ENCODE data around the gene GNGT1.

GNGT1 gene

DNA sequence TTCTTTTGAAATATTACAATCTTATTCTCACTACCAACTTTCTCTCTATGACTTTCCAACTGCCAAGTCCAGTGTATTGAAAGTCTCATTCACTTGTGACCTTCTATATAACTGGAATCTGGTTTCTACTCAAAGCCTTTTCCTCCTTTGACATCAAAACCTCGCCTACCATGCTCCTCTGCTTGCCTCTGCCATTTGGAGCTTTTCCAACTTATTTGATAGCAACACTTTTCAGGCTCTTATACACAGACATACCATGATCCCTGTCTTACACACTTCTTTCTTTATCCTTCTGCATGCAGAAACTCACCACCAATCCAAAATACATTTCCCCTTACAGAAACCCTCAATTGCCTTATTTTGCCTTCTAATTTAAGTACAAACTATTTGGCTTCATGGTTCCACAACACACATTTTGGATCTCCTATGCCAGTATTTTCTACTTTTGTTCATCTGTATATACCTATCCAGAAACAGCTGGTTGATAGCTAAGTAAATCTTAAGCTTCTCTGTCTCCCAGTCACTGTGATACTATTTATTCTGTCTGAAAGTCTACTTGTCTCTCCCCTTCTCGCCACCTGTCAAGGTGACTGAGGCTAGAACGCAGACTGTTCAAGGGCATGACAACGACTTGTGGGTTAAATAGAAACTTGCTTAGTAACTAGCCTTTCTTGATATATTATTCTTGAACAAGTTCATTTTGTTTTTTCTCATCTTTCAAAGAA, 37.6 kb downstream of the GNGT1 start:
- DNase-seq (ENCODE audit: low read depth): no peak
- TF ChIP-seq, protein P1, sequence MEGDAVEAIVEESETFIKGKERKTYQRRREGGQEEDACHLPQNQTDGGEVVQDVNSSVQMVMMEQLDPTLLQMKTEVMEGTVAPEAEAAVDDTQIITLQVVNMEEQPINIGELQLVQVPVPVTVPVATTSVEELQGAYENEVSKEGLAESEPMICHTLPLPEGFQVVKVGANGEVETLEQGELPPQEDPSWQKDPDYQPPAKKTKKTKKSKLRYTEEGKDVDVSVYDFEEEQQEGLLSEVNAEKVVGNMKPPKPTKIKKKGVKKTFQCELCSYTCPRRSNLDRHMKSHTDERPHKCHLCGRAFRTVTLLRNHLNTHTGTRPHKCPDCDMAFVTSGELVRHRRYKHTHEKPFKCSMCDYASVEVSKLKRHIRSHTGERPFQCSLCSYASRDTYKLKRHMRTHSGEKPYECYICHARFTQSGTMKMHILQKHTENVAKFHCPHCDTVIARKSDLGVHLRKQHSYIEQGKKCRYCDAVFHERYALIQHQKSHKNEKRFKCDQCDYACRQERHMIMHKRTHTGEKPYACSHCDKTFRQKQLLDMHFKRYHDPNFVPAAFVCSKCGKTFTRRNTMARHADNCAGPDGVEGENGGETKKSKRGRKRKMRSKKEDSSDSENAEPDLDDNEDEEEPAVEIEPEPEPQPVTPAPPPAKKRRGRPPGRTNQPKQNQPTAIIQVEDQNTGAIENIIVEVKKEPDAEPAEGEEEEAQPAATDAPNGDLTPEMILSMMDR (IDR thresholded peaks at IDR 0.05; ENCODE audit: insufficient read depth, low read depth, low read length, missing control alignments): no peak
- no peak overlapping the region for H3K4me3 ChIP-seq (ENCODE audit: low read length)

DNA sequence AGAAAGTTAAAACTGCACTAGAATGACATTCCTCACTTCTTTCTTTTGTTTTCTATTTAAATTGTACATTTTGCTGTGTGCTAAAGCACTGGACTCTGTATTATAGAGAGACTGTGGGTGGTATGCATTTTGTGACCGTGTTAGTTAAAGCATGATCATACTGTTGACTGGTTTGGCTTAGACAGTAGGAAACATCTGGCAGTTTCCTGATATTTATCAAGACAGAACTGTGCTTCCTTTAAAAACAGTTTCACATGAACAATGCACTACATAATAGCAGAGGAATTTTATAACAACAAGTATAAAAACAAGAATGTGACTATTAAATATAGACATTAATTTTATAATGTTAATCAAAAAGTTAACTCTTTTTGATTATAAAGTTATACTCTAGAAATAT, 38.3 kb downstream of the GNGT1 start:
- no peak for DNase-seq (ENCODE audit: low read depth)

DNA sequence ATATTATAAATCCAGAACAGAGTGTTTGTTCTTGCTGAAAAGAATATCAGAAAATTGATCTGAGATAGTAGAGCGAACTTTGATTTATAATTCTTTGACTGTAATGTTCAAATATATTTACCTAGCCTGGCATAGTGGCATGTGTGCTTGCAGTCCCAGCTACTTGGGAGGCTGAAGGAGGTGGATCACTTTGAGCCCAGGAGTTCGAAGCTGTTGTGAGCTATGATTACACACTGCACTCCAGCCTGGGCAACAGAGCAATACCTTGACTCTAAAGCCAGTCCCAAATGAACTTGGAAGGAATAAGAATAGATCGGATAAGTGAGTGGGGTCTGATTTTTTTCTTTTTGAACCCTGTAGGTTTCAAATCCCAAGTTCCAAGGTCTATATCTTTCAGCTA, 38.7 kb downstream of the GNGT1 start:
- H3K4me3 ChIP-seq (ENCODE audit: low read length): no peak overlapping the region
- no peak for DNase-seq (ENCODE audit: low read depth)
- TF ChIP-seq, protein P1 (IDR thresholded peaks at IDR 0.05; ENCODE audit: insufficient read depth, low read depth, low read length, missing control alignments): no peak

More for the DNA sequence above, 38.3 kb downstream of the GNGT1 start:
- no peak overlapping the region for H3K4me3 ChIP-seq (ENCODE audit: low read length)
- TF ChIP-seq, protein P1 (IDR thresholded peaks at IDR 0.05; ENCODE audit: insufficient read depth, low read depth, low read length, missing control alignments): no peak

DNA sequence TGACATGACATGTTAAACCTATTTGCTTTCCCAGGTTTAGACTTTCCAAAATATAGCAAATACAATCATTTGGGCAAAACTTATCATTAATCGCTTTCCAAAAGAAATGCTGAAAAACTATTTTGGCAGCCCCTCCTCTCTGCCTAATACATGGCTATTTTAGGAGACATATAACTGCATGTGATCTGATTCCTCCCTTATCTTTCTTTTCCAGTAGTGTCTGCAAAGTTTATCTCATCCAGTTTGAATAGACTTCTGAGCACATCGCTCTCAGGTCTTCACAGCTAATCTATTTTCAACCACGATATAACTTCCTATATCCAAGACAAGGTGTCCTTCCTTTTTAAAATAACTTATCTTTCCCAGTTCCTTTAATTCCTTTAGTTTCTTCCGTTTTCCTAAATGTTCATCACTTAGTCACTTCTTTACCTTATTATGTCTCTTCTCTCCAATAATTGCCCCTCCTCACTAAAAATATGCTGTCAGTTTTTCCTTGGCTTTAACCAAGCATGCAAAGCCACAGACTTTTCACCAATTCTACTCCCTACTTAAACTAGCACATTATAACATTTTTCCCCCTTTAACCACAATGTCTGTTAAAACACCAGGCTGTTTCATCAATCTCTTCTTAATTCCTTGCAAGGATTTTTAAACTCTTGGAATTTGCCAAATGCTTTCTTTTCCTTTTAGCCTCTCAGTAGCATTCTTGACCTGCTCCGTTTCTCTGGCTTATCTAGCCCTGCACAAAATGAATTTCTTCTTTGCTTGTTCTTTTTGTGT, 39.6 kb downstream of the GNGT1 start:
- DNase-seq (ENCODE audit: low read depth): no peak
- H3K4me3 ChIP-seq (ENCODE audit: low read length): no peak overlapping the region
- TF ChIP-seq, protein P1 (IDR thresholded peaks at IDR 0.05; ENCODE audit: insufficient read depth, low read depth, low read length, missing control alignments): no peak

DNA sequence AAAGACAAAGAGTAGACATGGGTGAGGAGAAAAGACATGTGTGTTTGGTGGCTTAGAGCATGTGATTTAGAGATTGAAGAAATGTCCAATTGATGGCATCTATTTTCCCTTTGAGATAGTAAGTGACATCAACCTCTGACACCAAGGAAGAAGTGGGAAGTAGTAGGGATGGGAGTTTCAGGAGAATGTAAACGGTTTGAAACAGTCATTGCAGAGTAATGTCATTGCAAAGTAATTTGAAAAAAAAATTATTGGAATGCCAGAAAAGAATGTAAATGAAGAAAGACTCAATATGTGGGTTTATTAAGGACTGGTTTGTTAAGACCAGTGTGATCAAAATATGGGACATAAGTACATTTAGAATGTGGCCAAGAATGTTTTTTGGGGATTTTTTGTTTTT, 41.7 kb downstream of the GNGT1 start:
- no peak for DNase-seq (ENCODE audit: low read depth)
- H3K4me3 ChIP-seq (ENCODE audit: low read length): no peak overlapping the region
- TF ChIP-seq, protein P1 (IDR thresholded peaks at IDR 0.05; ENCODE audit: insufficient read depth, low read depth, low read length, missing control alignments): no peak

DNA sequence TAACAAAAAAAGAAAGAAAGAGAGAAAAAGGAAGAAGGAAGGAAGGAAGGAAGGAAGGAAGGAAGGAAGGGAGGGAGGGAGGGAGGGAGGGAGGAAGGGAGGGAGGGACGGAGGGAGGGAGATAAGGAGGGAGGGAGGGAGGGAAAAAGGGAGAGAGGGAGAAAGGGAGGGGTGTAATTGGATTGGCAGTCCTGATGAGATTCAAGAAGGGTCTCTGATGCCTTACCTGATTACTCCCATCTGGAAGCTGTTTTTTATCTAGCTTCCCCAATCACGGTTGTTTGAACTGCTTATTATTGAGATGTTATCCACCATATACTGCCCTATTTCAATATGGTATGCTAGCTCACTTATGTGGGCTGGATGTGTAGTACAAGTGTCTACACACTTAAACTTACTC, 42.5 kb downstream of the GNGT1 start:
- TF ChIP-seq, protein P1 (IDR thresholded peaks at IDR 0.05; ENCODE audit: insufficient read depth, low read depth, low read length, missing control alignments): no peak
- no peak overlapping the region for H3K4me3 ChIP-seq (ENCODE audit: low read length)
- DNase-seq (ENCODE audit: low read depth): no peak

Data from epithelial cell of esophagus (primary cell).